BE2C (cell line): ENCODE data around the gene SLC66A2.

ENCODE experiments used
- DNase-seq: peaks from one replicate; pipeline ENCODE4 v3.0.0-alpha.2; 2020
- H3K27me3 ChIP-seq: fragments of 250-450 bp; sonication (Bioruptor Pico); 2 replicates; pipeline ENCODE4 v1.5.1; 2020; ENCODE audit warnings: mild to moderate bottlenecking
- H3K36me3 ChIP-seq: fragments of 250-450 bp; sonication (Bioruptor Pico); 2 replicates; pipeline ENCODE4 v1.5.1; 2020; ENCODE audit warnings: mild to moderate bottlenecking
- H3K4me1 ChIP-seq: fragments of 250-450 bp; sonication (Bioruptor Pico); 2 replicates; pipeline ENCODE4 v1.5.1; 2020
- H3K4me3 ChIP-seq: 2 replicates; pipeline ENCODE4 v1.5.1; 2011; ENCODE audit warnings: low read depth, low read length
- H3K9me3 ChIP-seq: fragments of 250-450 bp; sonication (Bioruptor Pico); 2 replicates; pipeline ENCODE4 v1.5.1; 2020
- CTCF ChIP-seq: IDR thresholded peaks from 2 replicates; pipeline ENCODE4 v1.5.1; 2012; ENCODE audit warnings: mild to moderate bottlenecking, low read depth, low read length

The SLC66A2 gene

GRCh38 chr18:79853993-79854364 is 97.5 kb downstream of the SLC66A2 start:
- TF ChIP-seq CTCF, result no peak
- H3K36me3 ChIP-seq, result no peaks in the 10 kb centered on the region
- no peaks in the 10 kb centered on the region for H3K27me3 ChIP-seq
- no peaks in the 10 kb centered on the region for H3K4me1 ChIP-seq
- H3K9me3 ChIP-seq, result no peaks in the 10 kb centered on the region
- DNase-seq, result no peak
- H3K4me3 ChIP-seq, result no peak overlapping the region

DNA sequence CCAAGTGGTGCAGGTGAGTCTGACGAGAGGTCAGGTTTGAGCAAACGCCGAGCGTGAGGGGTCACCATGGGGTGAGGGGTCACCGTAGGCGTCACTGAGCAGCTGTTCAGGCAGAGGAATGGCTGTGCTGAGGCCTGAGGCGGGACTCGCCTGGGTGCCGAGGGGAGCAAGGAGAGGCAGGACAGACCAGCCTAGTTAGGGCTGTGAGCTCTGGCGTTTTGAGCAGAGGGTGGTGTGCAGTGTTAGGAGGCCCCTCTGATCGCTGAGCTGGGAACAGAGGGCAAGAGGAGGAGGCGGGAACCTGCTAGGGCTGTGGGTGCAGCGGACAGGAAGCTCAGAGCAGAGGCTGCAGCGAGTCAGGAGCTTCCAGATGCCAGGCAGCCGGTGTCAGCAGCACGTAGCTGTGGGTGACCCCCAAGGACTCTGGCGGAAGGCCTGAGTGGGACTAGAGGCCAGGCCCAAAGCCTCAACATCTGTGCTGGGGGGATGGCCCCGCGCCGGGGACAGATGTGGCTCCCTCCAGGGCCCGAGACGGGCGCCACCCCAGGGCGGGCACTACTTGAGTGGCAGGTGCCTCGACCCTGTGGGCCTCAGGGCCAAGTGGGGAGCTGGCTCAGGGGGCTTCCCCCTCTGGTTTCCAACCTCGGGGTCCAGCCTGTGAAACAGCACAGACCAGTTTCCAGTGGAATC is 98.0 kb downstream of the SLC66A2 start:
- no peak for TF ChIP-seq CTCF
- H3K36me3 ChIP-seq, result no peaks in the 10 kb centered on the region

DNA sequence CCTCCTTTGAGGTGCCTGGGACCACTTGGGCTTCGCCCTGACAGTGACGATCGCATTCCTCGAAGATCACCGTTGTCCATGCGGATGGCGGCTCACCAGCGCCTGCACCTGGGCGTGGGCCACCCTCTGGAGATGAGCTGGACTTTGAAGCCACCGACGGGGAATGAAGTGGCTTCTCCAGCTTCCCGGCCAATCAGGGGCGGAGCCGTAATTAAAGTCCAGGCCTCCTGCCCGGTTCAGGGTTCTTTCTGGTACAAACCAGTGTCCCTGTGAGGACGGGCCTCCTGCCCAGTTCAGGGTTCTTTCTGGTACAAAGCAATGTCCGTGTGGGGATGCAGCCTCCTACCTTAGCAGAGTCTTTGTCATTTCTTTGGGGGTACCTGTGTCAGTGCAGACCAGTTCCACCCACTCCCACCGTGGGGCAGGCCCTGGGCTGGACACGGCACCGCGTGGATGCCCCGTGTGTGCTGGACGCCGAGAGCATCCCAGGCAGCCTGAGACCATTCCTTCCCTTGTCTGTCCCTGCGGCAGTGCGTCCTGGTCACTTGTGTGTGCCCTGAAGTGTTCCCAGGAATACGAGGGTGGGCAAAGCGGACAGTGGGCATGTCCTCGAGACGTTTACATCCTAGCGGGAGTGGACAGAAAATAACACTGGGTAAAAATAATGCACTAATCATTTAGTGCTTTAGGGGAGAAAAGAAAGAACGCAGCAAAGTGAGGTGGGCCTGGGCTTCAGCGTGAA is 98.7 kb downstream of the SLC66A2 start:
- no peak for TF ChIP-seq CTCF
- no peaks in the 10 kb centered on the region for H3K36me3 ChIP-seq
- H3K27me3 ChIP-seq, result no peaks in the 10 kb centered on the region
- H3K4me1 ChIP-seq, result no peaks in the 10 kb centered on the region
- H3K4me3 ChIP-seq, result no peak overlapping the region
- no peaks in the 10 kb centered on the region for H3K9me3 ChIP-seq
- no peak for DNase-seq

More for the DNA sequence above, 98.0 kb downstream of the SLC66A2 start:
- H3K9me3 ChIP-seq, result no peaks in the 10 kb centered on the region
- H3K4me1 ChIP-seq, result no peaks in the 10 kb centered on the region
- H3K4me3 ChIP-seq, result no peak overlapping the region
- H3K27me3 ChIP-seq, result no peaks in the 10 kb centered on the region
- DNase-seq, result no peak
